Fibroblast of villous mesenchyme (primary cell): Measurements from ENCODE around the gene KXD1. TPM values are rescaled to one million over a fixed set of nuclear protein-coding genes. Genes with fewer than 3 reads are reported as not detected.
A peak's percentile ranks its signal among the peaks of the same experiment; 100 is the strongest.

Experiments used
- DNase-seq: peaks from one replicate; pipeline ENCODE4 v3.0.0-alpha.2; 2010; ENCODE audit warnings: low read depth
- H3K4me3 ChIP-seq: 2 replicates; pipeline ENCODE4 v1.5.1; 2011; ENCODE audit warnings: low read depth, mild to moderate bottlenecking, low read length
- total RNA-seq: library from RNA; depleted of rRNA; stranded (reverse); fragments of >200 nt; gene quantifications from 2 replicates; pipeline ENCODE4 v1.2.3, GENCODE V29; 2012
- TF ChIP-seq, protein P1 (sequence below): IDR thresholded peaks from 2 replicates; pipeline ENCODE4 v1.5.1; 2012; ENCODE audit warnings: low read depth, mild to moderate bottlenecking, low read length; ENCODE audit not compliant: insufficient read depth

The KXD1 gene
- total RNA-seq, 1 donor = 92.8 TPM

DNA sequence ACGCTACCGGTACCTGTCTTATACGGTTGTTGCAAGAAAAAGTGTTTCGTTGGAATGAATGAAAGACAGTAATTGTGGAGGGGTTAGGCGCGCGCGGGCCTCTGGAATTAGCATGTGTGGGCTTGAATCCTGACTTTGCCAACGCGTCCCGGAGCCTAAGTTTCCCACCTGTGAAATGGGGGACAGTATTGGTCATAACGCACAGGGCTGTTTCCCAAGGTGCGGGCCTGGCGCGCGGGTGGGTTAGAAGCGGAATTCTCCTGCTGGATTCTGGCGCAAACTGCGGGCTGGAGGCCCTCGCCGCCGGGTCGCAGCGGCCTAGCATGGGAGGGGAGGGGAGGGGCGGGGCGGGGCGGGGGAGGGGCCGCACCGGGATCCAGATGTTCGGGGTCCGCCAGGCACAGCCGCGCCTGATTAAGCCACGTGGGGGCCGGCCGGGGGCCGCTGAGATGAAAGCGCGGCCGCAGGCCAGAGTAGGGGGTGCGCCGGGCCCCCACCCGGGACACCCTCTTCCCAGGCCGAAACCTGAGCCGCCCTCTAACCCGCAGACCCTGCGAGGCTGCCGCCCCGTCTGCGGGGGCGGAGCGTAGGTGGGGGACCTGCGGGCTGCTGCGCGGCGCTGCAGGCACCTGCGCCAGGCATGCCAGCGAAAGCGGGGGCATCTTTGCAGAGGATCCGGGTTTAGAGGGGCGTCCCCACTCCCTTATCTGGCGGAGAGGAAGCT lies 53.8 kb downstream of the KXD1 start:
- no peak overlapping the region for H3K4me3 ChIP-seq
- TF ChIP-seq, protein P1, sequence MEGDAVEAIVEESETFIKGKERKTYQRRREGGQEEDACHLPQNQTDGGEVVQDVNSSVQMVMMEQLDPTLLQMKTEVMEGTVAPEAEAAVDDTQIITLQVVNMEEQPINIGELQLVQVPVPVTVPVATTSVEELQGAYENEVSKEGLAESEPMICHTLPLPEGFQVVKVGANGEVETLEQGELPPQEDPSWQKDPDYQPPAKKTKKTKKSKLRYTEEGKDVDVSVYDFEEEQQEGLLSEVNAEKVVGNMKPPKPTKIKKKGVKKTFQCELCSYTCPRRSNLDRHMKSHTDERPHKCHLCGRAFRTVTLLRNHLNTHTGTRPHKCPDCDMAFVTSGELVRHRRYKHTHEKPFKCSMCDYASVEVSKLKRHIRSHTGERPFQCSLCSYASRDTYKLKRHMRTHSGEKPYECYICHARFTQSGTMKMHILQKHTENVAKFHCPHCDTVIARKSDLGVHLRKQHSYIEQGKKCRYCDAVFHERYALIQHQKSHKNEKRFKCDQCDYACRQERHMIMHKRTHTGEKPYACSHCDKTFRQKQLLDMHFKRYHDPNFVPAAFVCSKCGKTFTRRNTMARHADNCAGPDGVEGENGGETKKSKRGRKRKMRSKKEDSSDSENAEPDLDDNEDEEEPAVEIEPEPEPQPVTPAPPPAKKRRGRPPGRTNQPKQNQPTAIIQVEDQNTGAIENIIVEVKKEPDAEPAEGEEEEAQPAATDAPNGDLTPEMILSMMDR = no peak
- DNase-seq = no peak

- peak overlapping the region; percentile 39 for H3K4me3 ChIP-seq
- DNase-seq = no peak
- TF ChIP-seq, protein P1 = no peak
Observed at GRCh38 chr19:18612051-18612771, 54.5 kb downstream of the KXD1 start.

DNA sequence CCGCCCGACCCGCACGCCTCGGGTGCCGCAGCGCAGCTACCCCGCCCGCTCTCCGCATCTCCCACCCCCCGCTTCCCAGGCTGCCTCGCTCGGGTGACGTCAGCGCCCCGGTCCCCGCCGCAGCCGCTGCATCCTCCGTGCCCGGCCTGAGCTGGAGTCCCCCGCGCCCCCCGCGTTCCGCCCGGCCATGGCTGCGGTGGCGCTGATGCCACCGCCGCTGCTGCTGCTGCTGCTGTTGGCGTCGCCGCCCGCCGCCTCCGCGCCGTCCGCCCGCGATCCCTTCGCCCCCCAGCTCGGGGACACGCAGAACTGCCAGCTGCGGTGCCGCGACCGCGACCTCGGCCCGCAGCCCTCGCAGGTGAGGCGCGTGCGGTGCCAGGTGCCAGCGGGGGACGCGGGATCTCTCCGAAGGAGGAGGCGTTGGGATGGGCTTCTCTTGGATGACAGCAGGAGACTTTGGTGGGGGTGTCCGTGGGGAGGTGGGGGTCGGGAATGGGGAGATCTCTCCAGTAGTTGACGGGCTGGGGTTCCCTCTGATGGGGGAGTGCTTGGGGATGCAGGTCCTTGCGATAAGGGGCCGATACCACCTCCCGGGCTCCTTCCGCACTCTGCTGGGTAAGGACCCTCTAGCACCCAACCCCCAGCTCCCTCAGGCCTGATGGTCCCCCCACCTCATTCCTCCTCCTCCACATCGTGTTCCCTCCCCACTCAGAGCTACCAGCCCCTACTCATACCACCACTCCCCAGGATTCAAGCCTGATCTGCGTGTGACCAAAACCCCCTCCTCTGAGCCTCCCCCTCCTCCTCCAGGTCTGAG lies 55.3 kb downstream of the KXD1 start, which contains the start of gene TMEM59L:
TSS of gene TMEM59L (plus strand) at position 99 of the 817 bp plus-strand sequence. CDS start at position 188, 89 bp downstream.
- no peak for DNase-seq
- TF ChIP-seq, protein P1 = no peak
- peak within 1 kb of the TSS; percentile 39 for H3K4me3 ChIP-seq

DNA sequence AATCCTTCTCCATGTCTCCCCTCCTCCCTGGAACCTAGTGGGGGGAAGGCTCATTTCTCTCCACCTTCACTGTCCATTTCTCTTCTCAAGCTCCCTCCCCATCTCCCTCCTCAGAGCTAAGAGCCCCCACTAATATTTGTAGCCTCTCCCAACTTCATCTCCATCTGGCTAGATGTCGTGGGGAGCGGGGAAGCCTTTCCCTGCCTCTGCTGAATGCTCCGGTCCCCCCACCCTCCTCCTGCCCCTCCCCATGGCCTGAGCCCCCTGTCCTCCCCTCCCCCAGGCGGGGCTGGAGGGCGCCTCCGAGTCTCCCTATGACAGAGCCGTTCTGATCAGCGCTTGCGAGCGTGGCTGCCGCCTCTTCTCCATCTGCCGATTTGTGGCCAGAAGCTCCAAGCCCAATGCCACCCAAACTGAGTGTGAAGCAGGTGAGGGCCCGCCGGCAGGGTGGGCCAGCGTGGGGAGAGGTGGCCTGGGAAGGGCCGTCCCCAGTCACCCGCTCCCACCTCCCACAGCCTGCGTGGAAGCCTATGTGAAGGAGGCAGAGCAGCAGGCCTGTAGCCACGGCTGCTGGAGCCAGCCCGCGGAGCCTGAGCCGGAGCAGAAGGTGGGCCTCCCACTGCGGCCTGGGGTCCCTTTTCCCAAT lies 56.0 kb downstream of the KXD1 start:
- DNase-seq = no peak
- TF ChIP-seq, protein P1 = no peak
- no peak overlapping the region for H3K4me3 ChIP-seq

GRCh38 chr19:18616023-18616422 lies 58.4 kb downstream of the KXD1 start:
- no peak overlapping the region for H3K4me3 ChIP-seq
- DNase-seq = no peak
- TF ChIP-seq, protein P1 = no peak

- DNase-seq = no peak
- H3K4me3 ChIP-seq = no peak overlapping the region
- TF ChIP-seq, protein P1 = no peak
Observed at GRCh38 chr19:18617562-18617961, 59.9 kb downstream of the KXD1 start.
